HG03060 (cell line): ENCODE measurements around the gene KRT3.

Source experiments
- ATAC-seq: cut with Tn5 transposase; IDR thresholded peaks from one replicate; pipeline ENCODE4 v1.9.1; 2021; ENCODE audit warnings: low read depth, moderate number of reproducible peaks; ENCODE audit not compliant: unreplicated experiment

Gene KRT3

DNA sequence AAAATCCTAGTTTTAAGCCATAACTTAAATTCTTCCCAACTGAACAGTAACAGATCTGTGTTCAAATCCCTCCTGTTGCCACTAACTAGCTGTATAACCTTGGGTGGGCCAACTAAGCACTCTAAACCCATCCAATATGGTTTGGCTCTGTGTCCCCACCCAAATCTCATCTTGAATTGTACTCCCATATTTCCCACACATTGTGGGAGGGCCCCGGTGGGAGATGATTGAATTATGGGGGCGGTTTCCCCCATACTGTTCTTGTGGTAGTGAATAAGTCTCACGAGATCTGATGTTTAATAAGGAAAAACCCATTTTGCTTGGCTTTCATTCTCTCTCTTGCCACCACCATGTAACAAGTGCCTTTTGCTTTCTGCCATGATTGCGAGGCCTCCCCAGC lies 19.2 kb upstream of the KRT3 start:
- no peak for ATAC-seq

DNA sequence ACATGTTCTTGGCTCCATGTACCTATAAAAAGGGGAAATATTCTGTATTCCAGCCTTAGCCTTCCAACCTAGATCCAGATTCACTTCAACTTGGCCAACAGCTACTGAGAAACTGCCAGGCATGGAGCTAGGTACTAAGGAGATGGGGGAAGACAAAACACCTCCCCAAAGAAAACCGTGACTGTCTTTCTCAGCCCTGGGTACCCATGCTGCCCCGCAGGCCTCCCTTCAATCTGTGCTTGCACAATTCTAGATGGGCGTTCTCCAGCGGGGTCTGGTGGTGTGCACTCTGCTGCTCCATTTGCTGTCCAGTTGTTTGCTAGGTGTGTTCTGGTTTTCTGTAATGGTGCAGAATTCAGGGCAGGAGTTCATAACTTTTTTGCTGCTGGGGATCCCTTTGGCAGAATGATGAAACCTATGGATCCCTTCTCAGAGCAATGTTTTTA lies 18.8 kb upstream of the KRT3 start:
- no peak for ATAC-seq

DNA sequence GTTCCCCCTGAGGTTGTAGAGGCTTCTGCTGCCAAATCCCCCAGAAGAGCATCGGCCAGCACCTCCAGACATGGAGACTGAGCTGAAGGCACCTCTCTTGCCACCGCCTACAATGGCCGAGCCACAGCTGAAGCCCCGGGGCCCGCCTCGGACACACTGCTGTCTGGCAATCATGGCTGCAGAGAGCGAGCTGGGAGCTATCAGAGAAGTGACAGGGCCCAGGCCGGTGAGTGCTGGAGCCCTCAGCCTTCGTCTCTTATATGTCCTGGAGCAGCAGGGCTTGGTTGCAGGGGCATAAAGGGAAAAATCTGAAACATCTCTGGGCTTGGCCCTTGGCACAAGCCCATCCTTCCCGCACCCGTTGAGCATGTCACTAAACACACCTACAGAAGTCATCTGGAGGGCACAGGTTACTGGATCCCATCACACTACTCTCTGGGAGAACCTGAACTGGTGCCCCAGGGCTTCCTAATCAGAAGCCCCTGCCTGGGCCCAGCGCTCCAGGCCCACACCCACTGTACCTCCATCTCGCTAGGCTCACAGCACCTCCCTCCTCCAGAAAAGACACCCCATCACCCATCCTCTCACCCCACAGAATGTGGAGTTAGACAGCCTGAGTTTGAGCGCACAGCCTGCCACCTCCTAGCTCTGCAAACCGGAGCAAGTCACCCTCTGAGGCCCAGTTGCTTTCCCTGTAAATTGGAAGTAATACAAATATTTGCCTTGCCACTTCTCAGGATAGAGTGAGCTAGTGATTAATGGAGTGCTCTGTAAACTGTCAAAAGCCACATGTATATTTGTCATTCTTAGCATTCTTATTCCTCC lies 18.2 kb upstream of the KRT3 start, which contains the start of gene KRT4:
TSS of gene KRT4 (minus strand) at position 232 of the 825 bp plus-strand sequence. CDS start at position 174, 58 bp downstream.
- no peak for ATAC-seq

DNA sequence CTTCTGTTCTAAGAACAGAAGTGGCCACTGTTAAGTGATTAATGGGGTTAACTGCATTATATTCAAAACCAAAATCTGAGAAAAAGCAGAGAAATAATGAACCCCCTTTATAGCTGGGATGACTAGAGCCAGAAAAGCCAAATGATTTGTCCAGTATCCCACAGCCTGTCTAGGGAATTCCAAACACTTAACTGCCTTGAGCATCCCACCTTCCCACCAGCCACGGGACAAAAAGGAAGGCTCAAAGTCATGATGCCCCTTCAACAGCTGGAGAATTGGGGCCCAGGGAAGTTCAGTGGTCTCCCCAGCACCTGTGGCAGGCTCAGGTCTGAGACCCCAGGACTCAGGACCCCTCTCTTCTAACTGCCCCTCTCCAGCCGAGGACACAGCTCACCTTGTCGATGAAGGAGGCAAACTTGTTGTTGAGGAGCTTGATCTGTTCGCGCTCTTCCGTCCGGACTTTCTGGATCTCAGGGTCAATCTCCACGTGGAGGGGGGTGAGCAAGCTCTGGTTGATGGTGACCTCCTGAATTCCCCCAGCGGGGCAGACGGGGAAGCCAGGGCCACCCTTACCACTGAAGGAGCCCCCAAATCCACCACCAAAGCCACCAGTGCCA lies 17.4 kb upstream of the KRT3 start:
- ATAC-seq: no peak

DNA sequence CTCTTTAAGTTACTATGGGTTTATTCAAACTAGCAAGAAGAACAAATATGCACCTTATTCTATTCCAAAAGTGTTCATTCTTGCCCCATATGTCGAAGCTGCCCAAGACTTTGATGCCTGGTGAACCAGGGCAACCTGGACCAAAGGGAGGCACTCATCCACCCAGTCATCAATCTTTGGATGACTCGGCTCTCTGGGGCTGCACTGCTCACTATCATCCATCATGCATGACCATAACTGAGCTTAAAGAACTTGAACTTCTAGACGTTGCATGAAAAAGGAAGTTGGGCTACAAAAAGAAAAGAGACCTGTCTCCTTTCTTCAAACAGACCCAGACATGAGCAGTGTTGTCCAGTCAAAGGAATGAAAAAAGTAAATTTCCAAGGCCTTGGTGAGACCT lies 16.8 kb upstream of the KRT3 start:
- ATAC-seq: no peak

DNA sequence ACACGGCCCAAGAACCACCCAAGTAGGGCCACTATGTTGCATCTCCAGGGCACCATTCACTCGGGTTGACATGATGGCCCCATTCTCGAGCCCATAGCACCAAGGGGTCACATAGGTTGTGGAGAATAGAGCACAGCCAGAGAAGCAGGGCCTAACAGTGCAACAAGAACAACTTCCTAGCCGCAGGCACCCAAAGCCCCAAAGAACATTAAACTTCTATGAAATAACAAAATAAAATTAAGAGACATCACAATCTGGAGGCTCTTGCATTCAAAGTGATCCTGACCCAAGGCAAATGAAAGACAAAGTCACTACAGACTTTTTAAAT lies 16.1 kb upstream of the KRT3 start:
- no peak for ATAC-seq

DNA sequence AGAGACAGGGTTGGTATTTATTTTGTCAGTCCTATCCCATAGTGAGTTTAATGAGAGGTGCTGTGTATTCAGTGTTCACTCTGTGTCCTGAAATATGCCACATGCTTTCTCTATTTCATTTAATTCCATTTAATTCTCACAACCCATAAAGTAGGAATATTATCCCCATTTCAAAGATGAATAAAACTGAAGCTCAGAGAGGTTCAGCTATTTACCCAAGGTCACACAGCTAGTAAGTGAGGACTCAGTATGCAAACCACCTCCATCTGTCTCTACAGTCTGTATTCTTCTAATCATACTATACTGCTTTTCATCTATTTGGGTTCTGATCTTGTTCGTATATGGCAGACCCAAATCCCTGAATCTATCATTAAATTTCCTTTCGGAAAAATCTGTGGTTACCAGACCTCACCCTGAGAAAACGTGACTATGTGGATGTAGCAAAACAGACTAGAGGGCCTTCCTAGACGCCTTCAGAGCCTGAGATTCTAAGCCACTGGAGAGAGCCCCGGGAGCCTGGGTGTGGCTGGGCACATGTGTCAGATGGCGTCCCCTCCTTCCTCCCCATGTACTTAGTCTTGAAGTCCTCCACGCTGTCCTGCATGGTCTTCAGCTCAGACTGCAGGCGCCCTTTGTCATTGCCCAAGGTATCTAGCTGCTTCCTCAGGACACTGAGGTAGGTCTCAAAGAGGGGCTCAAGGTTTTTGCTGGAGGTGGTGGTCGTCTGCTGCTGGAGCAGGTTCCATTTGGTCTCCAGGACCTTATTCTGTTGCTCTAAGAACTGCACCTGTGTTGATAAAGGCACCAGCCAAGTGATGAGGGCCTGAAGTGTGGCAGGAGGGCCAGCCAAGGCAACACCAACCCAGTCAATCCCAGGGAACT lies 15.5 kb upstream of the KRT3 start:
- ATAC-seq: no peak

DNA sequence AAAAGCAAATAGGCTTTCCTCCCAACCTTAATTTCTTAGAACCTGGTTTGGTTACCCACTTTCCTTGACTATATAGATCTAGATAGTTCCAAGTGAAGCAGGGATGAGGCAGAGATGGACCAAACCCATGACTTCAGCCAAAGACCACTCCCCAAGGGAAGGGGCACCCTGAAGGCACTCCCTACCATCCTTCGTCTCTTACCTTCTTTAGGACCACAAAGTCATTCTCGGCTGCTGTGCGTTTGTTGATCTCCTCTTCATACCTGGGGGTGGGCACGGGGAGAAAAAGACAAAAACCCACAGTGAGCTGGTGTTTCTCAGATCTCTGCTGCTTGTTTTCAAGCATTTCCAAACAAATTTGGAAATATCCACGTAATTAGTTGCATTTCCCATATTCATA lies 14.6 kb upstream of the KRT3 start:
- no peak for ATAC-seq

DNA sequence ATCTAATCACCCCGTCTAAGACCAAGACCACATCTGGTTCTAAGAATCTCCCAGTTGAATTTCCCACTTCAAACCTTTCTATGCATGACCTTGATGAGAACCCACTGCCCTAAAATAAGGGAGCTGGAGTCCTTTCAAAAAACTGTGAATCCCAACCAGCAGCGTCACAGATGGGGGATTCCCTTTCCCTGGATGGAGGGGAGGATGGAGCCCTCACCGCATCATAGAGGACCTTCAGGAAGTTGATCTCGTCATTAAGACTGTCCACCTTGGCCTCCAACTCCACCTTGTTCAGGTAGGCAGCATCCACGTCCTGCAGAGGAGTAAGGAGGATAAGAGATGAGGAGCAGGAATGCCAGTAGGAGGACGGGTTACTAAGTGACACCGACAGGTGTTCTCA lies 13.2 kb upstream of the KRT3 start:
- no peak for ATAC-seq

DNA sequence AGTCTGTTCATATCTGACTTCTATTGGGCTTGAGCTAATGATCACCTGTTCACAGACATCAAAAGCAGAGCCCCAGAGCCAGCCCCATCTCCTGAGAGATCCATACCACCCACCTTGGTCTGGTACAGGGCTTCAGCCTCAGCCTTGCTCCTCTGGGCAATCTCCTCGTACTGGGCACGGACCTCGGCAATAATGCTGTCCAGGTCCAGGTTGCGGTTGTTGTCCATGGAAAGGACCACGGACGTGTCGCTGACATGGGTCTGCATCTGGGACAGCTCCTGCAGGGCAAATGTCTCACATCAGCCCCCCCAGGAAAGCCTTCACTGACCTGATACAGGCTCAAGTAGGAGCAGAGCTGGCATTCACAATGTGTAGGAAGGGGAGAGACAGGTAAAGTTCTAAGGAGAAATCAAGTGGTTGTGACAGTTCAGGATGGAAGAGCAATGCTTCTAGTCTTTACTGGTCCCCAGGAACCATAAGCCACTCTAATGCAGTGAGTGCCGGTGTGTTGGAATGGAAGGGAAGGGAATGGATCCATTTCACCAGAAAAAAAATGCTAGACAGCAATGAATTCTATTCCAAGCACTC lies 12.8 kb upstream of the KRT3 start:
- ATAC-seq: no peak

DNA sequence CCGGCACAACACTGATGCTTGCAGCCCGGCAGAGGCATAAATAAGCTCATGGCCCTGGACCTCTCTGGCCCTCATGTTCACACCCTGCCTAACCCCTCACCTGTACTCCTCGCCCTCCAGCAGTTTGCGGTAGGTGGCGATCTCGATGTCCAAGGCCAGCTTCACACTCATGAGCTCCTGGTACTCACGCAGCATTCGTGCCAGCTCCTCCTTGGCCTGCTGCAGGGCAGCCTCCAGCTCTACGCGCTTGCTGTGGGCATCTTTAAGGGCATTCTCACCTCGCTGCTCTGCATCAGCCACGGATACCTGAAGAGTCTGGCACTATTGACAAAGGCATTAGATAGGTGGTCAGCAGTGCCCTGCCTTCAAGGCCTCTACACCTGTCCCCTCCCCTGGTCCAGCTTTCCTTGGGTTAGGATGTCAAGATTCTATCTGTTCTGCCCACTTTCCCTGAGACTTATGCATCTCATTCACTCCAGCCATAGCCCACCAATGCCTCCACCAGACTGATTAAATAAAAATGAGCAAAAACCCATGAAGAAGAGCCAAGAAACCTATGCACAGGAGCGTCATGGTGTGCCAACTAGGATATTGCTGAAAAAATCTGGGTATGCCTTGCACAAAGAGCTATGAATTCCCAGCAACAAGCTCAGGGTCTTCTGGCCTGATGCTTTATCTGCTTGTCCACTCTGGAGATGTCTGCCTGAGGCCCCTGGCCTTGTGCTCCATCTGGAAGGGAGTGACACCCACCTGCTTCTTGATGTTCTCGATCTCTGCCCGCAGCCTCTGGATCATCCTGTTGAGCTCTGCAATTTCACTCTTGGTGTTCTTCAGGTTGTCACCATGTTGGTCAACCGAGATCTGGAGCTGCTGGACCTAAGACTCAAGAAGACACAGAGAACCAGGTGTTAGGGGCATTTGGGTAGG lies 11.9 kb upstream of the KRT3 start:
- ATAC-seq: no peak

DNA sequence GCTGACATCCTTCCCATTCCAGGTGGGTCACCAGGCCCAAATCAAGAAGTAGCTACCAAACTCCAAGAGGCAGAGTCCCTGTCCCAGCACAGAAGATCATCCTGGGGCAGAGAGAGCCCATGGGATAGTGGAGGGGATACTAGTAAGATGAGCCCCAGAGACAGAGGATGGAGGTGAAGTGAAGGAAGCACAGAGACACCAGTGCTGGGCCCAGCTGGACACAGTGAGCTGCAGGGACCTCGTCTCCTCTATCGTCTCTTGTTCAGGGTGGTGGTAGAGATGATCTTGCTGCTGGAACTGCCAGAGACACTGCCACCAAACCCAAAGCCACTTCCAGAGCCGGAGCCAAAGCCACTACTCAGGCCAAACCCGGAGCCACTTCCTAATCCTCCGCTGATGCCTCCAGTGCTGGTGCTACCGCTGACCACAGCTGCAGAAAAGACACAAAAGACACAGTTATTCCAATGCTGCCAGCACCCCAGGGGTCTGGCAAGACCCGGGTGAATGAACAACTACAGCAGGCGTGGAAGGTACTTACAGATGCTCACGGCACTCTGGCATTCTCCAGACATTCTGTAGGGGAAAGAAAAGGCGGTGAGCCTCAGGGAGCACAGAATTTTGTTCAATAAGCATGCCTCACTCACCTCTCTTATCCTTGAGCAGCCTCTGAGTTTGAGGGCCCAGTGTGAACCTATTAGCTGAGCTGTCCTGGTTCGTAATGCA lies 11.1 kb upstream of the KRT3 start:
- no peak for ATAC-seq

DNA sequence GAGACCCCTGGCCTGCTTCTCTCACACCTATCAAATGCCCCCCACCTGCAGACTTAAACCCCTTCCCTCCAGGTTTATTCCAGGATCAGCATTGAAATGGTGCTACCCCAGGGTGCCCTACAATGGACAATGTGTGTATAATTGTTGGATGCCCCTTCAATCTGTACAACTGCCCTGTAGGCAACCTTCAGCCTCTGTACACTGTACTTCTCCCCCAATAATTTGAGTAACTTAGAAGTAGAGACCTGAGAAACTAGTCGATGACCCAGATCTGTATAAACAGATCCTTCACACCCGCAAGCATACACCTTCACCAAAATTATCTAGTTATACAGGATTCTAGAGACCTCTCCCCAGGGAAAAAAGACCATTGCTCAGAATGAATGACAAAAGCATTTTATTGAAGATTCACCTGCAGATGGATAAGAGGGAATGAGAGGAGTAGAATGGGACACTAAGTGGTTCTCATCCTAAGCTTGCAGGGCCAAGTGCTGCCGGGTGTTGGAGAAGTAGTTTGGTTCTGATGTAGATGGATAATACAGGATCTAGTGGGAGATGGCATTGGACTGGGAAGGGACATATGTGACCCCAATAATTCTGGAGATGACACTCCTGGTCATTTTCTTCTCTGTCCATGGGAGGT lies 10.4 kb upstream of the KRT3 start:
- no peak for ATAC-seq

DNA sequence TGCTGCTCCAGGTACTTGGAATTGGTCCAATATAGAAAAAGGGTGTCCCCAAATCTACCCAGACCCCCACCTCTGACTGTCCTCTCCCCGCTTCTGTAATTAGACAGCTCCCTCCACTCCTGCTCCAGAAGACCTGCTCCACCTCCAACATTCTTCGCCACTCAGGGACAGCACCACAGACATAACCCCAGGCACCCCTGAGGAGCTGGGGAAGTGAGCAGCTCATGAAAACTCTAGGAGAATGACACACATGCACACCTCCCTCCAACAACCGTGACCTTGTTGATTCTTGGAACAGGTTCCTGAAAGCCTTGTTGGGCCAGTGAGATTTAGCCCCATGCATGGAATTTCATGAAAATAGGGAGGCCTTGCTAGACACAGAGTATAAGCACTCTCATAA lies 9.8 kb upstream of the KRT3 start:
- ATAC-seq: no peak

DNA sequence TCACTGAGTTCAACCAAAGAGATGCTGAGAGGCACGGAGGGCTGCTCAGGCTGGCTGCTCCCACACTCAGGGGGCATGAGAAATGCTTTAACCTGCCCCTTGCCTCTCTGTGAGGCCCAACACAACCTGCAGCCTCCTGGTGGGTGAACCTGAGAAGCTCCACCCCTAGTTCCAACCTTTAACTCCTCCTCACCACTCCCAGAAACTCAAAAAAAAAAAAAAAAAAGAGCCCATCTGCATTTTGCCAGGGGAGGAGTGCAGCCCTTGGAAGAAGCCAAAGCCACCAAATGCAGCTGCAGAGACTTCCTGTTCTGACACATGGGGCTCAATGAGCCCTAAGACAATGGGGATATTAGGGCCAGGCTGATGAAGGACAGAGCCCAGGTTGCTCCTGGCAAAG lies 9.1 kb upstream of the KRT3 start:
- ATAC-seq: no peak

DNA sequence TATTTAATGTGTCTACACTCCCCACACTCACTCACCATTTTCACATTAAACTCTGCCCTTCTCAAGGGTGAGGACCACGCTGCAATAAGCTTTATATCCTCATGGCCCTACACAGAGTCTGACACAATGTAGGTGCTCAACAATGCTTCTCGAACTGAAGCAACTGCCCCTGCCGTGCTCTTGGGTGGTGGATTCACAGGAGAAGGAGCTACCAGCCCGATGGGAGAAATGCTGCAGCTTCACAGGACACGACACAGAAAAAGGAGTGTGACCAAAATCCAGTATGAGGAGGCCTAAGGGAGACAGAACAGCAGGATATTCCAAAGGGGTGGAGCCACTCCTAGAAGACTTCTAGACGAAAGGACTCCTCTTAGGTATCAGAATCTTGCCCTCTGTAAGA lies 6.5 kb upstream of the KRT3 start:
- ATAC-seq: no peak

DNA sequence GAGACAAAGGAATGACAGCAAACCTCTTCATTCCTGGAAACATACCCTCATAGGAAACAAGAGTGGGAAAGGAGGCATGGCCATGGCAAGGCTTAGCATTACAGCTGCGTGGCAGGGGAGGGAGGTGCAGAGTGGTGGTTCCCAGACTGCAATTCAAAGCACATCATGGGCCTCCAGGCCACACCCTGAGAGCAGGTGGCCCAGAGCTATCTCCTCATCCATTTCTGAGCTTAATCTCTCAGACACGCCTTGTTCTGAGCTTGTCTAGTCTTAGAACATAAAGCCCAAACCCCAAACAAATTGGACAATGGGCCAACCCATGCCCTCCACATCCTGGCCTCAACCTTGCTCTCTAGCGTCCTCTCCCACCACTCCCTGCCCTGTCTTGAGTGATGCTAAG lies 5.9 kb upstream of the KRT3 start:
- no peak for ATAC-seq

DNA sequence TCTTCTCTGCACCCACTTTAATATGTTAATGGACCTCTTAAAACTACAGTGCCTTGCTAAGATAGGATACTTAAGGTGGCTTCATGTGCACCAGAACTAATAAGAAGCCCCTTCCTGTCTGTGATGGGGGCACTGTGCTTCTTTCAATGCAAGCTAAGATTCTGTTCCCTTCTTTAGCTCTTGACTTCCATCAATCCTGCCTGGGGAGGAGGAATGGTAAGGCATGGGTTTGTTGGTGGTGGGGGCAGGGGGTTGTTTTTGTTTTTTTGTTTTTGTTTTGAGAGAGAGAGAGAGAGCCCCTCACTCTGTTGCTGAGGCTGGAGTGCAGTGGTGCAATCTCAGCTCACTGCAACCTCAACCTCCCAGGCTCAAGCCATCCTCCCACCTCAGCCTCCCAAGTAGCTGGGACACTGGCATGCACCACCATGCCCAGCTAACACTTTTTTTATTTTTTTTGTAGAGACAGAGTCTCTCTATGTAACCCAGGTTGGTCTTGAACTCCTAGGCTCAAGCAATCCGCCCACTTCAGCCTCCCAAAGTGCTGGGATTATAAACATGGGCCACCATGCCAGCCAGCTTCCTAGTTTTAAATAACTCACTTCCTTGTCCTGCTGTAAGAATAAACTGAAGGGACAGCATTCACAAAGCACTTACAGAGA lies 4.5 kb upstream of the KRT3 start:
- no peak for ATAC-seq
